PC-9 (cell line): ENCODE measurements around the gene ZNF777. TPM values are rescaled to one million over a fixed set of nuclear protein-coding genes. Genes with fewer than 3 reads are reported as not detected.

ENCODE experiments used
- BruUV-seq: library from RNA; stranded (reverse); fragments of 400-500 nt; replicated peaks from 2 replicates; lab custom pipeline; 2021; lab: Mats Ljungman, UMichigan
- CTCF ChIA-PET: fragments of 300-600 bp; sonication (Branson Sonifier 250); formaldehyde crosslinking; loops from one replicate; lab custom pipeline; 2022; ENCODE audit warnings: antibody characterized with exemption; lab: Charles Lee
- POLR2A ChIA-PET: fragments of 300-600 bp; sonication (Branson Sonifier 250); formaldehyde crosslinking; loops from one replicate; lab custom pipeline; 2022; ENCODE audit warnings: antibody characterized with exemption; ENCODE audit not compliant: unreplicated experiment; lab: Charles Lee
- DNase-seq, 2 experiments: peaks; one replicate each; pipeline versions ENCODE4 v3.0.0 to v3.0.0-alpha.2; 2015 to 2022; ENCODE audit warnings: mixed read lengths in 1 of 2
- H2AFZ ChIP-seq: fragments of 200-600 bp; sonication (generic); 2 replicates; pipeline ENCODE4 v1.8.1; 2017; ENCODE audit warnings: antibody characterized with exemption
- H3F3A ChIP-seq: fragments of 200-600 bp; sonication (generic); 2 replicates; pipeline ENCODE4 v1.8.1; 2017; ENCODE audit warnings: antibody characterized with exemption, mild to moderate bottlenecking, low read depth; ENCODE audit not compliant: insufficient read depth
- H3K27ac ChIP-seq: fragments of 200-600 bp; sonication (generic); 2 replicates; pipeline ENCODE4 v1.6.1; 2016; ENCODE audit warnings: mixed run types
- H3K27me3 ChIP-seq: fragments of 200-600 bp; sonication (generic); 2 replicates; pipeline ENCODE4 v1.6.1; 2016; ENCODE audit warnings: low read depth, mixed run types; ENCODE audit not compliant: insufficient read depth
- H3K36me3 ChIP-seq: fragments of 200-600 bp; sonication (generic); 2 replicates; pipeline ENCODE4 v1.6.1; 2016; ENCODE audit warnings: low read depth, mixed run types
- H3K4me1 ChIP-seq: fragments of 200-600 bp; sonication (generic); replicated peaks from 2 replicates; pipeline ENCODE4 v1.6.1; 2016; ENCODE audit warnings: mixed run types; ENCODE audit not compliant: insufficient read depth
- H3K4me2 ChIP-seq: fragments of 200-600 bp; sonication (generic); 2 replicates; pipeline ENCODE4 v1.6.1; 2017; ENCODE audit warnings: mixed run types
- H3K4me3 ChIP-seq: fragments of 200-600 bp; sonication (generic); 2 replicates; pipeline ENCODE4 v1.6.1; 2016; ENCODE audit warnings: mixed run types
- H3K79me2 ChIP-seq: fragments of 200-600 bp; sonication (generic); 2 replicates; pipeline ENCODE4 v1.6.1; 2017; ENCODE audit warnings: low read depth, mixed run types
- H3K9me2 ChIP-seq: fragments of 200-600 bp; sonication (generic); 2 replicates; pipeline ENCODE4 v1.8.1; 2017; ENCODE audit warnings: mild to moderate bottlenecking; ENCODE audit not compliant: insufficient read depth
- H3K9me3 ChIP-seq: fragments of 200-600 bp; sonication (generic); 2 replicates; pipeline ENCODE4 v1.8.1; 2016; ENCODE audit warnings: low read depth; ENCODE audit not compliant: insufficient read depth
- H4K20me1 ChIP-seq: fragments of 200-600 bp; sonication (generic); 2 replicates; pipeline ENCODE4 v1.8.1; 2017; ENCODE audit not compliant: insufficient read depth
- EZH2 ChIP-seq: fragments of 200-600 bp; sonication (generic); IDR thresholded peaks from 2 replicates; pipeline ENCODE4 v1.8.0; 2017; ENCODE audit warnings: antibody characterized with exemption, low read depth
- intact Hi-C: fragments of 100-400 bp; cut with micrococcal nuclease; formaldehyde crosslinking; loops from one replicate; pipeline ENCODE4 v1.10.0; 2022; ENCODE audit not compliant: unreplicated experiment
- total RNA-seq: library from RNA; stranded (reverse); gene quantifications from 2 replicates; pipeline ENCODE4 v1.2.3, GENCODE V29; 2021
- TF ChIP-seq, protein P1 (sequence below): fragments of 200-600 bp; sonication (generic); conservative IDR thresholded peaks from 2 replicates; pipeline ENCODE4 v1.6.1; 2017; ENCODE audit warnings: mixed run types, antibody characterized with exemption, mild to moderate bottlenecking, moderate library complexity

Gene ZNF777
- total RNA-seq, 1 experiment from 2014 or later = 13.3 TPM

DNA sequence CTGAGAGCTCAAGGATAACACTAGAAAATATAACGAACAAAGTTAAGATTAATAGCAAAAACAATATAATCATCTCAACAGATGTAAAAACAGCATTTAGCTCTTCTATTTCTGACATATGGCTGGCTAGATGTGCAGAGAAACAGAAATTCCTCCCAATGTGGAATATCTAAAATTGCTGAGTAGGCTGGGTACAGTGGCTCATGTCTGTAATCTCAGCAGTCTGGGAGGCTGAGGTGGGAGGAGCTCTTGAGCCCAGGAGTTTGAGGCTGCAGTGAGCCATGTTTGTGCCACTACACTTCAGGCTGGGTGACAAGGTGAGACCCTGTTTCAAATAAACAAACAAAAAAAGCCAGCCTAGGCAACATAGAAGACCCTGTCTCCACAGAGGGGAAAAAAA is 18.7 kb upstream of the ZNF777 start:
- BruUV-seq = no TSS peak
- Histone ChIP-seq H3K4me2 (no peak overlapping the region), H2AFZ (no peak overlapping the region), H3K36me3 (no peaks in the 10 kb centered on the region), H3K9me3 (no peaks in the 10 kb centered on the region), H3K4me3 (no peak overlapping the region), H3K27ac (no peak overlapping the region), H3K9me2 (no peaks in the 10 kb centered on the region), H3K79me2 (no peaks in the 10 kb centered on the region), H3K4me1 (no peaks in the 10 kb centered on the region), H3K27me3 (no peaks in the 10 kb centered on the region), H4K20me1 (0 out of 2 replicates have a peak, but pooled peaks cover 7% of the 10 kb centered on the region), H3F3A (no peaks in the 10 kb centered on the region; the same call in 1 of the 2 replicates)
- intact Hi-C loops = no loop called here
- DNase-seq = no peak
- TF ChIP-seq, protein P1, sequence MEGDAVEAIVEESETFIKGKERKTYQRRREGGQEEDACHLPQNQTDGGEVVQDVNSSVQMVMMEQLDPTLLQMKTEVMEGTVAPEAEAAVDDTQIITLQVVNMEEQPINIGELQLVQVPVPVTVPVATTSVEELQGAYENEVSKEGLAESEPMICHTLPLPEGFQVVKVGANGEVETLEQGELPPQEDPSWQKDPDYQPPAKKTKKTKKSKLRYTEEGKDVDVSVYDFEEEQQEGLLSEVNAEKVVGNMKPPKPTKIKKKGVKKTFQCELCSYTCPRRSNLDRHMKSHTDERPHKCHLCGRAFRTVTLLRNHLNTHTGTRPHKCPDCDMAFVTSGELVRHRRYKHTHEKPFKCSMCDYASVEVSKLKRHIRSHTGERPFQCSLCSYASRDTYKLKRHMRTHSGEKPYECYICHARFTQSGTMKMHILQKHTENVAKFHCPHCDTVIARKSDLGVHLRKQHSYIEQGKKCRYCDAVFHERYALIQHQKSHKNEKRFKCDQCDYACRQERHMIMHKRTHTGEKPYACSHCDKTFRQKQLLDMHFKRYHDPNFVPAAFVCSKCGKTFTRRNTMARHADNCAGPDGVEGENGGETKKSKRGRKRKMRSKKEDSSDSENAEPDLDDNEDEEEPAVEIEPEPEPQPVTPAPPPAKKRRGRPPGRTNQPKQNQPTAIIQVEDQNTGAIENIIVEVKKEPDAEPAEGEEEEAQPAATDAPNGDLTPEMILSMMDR = no peak
- no peak for TF ChIP-seq EZH2
- POLR2A ChIA-PET = no interaction called here
- CTCF ChIA-PET = no interaction called here

DNA sequence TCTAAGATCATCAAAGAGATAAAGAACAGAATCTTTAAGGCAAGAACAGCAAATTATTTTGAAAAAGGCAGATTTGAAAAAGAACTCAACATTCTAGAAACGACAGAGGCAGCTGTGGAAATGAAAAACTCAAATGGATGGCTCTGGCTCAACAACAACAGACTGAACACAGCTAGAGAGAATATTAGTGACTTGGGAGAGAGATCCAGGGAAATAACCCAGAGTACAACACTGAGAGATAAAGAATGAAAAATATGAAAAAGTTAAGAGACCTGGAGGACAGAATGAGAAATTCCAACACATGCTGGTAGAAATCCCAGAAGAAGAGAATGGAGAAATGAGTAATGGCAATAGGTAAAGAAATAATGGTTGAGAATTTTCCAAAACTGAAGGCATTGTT is 17.9 kb upstream of the ZNF777 start:
- H3K79me2 ChIP-seq = no peaks in the 10 kb centered on the region
- H2AFZ ChIP-seq = no peak overlapping the region
- ChIA-PET CTCF (no interaction called here), POLR2A (no interaction called here)
- H3K9me3 ChIP-seq = no peaks in the 10 kb centered on the region
- H3K27ac ChIP-seq = no peak overlapping the region
- no peaks in the 10 kb centered on the region for H3K4me1 ChIP-seq
- H3K4me2 ChIP-seq = no peak overlapping the region
- DNase-seq = no peak
- H3F3A ChIP-seq = no peaks in the 10 kb centered on the region; the same call in 1 of the 2 replicates
- TF ChIP-seq EZH2 = no peak
- TF ChIP-seq, protein P1 = no peak
- no peaks in the 10 kb centered on the region for H3K36me3 ChIP-seq
- BruUV-seq = no TSS peak
- H3K4me3 ChIP-seq = no peak overlapping the region
- H4K20me1 ChIP-seq = 0 out of 2 replicates have a peak, but pooled peaks cover 7% of the 10 kb centered on the region
- H3K9me2 ChIP-seq = no peaks in the 10 kb centered on the region
- intact Hi-C loops = no loop called here
- H3K27me3 ChIP-seq = no peaks in the 10 kb centered on the region

- no TSS peak for BruUV-seq
These were observed 16.9 kb upstream of the ZNF777 start for GRCh38 chr7:149477494-149478443.

More at GRCh38 chr7:149477494-149478443, 16.9 kb upstream of the ZNF777 start:
- TF ChIP-seq EZH2 = no peak
- TF ChIP-seq, protein P1 = no peak
- Histone ChIP-seq H3F3A (no peaks in the 10 kb centered on the region), H3K79me2 (no peaks in the 10 kb centered on the region), H3K27me3 (no peaks in the 10 kb centered on the region), H3K4me1 (no peaks in the 10 kb centered on the region), H2AFZ (no peak overlapping the region), H3K4me2 (no peak overlapping the region), H3K9me2 (no peaks in the 10 kb centered on the region), H3K27ac (no peak overlapping the region), H3K36me3 (no peaks in the 10 kb centered on the region), H4K20me1 (0 out of 2 replicates have a peak, but pooled peaks cover 7% of the 10 kb centered on the region), H3K9me3 (no peaks in the 10 kb centered on the region), H3K4me3 (no peak overlapping the region)
- POLR2A ChIA-PET = no interaction called here
- intact Hi-C loops = no loop called here
- CTCF ChIA-PET = no interaction called here
- no peak for DNase-seq
